Neural cell (in vitro differentiated cells): Measurements from ENCODE around the gene COBL.

Experiments
- CTCF ChIP-seq: fragments of 450-650 bp; IDR thresholded peaks from 2 replicates; pipeline ENCODE4 v1.5.1; 2014; ENCODE audit warnings: antibody characterized with exemption, mild to moderate bottlenecking, moderate library complexity; ENCODE audit not compliant: poor library complexity, severe bottlenecking
- EZH2 ChIP-seq: fragments of 200-600, 300-800 bp; shearing (Covaris generic), sonication (generic); IDR thresholded peaks from 2 replicates; pipeline ENCODE4 v1.6.1; 2014; ENCODE audit warnings: antibody characterized with exemption, low read length, borderline replicate concordance, mild to moderate bottlenecking; ENCODE audit not compliant: insufficient read depth, poor library complexity, severe bottlenecking
- RAD21 ChIP-seq: fragments of 450-650 bp; conservative IDR thresholded peaks from 2 replicates; pipeline ENCODE4 v1.6.1; 2014; ENCODE audit warnings: antibody characterized with exemption, mild to moderate bottlenecking, moderate library complexity

GRCh38 chr7:51055039-51055840 is 261.4 kb downstream of the COBL start:
- no peak for TF ChIP-seq CTCF
- TF ChIP-seq EZH2: no peak
- TF ChIP-seq RAD21: no peak
